HepG2 (cell line): ENCODE measurements around the gene SEMA6B. TPM values are rescaled to one million over a fixed set of nuclear protein-coding genes. Genes with fewer than 3 reads are reported as not detected.

Source experiments
- AGO2 ChIP-seq: fragments of 200-400 bp; formaldehyde crosslinking; optimal IDR thresholded peaks from 2 replicates; pipeline ENCODE3; 2017; ENCODE audit warnings: mild to moderate bottlenecking, low read depth, low read length, moderate library complexity
- BRD4 ChIP-seq: sonication (generic); formaldehyde crosslinking; IDR thresholded peaks from 2 replicates; pipeline ENCODE4 v1.4.0; 2020; ENCODE audit warnings: missing genetic modification reagents
- CEBPB ChIP-seq: IDR thresholded peaks from 2 replicates; pipeline ENCODE4 v1.6.1; 2011; ENCODE audit warnings: low read depth, low read length, improper control_type of control experiment, borderline replicate concordance
- GATAD2A ChIP-seq: IDR thresholded peaks from 2 replicates; pipeline ENCODE4 v1.6.1; 2016
- GTF3A ChIP-seq: sonication (generic); formaldehyde crosslinking; conservative IDR thresholded peaks from 2 replicates; pipeline ENCODE4 v1.4.0; 2020; ENCODE audit warnings: mild to moderate bottlenecking, missing genetic modification reagents
- MXD4 ChIP-seq: IDR thresholded peaks from 2 replicates; pipeline ENCODE4 v1.6.1; 2016; ENCODE audit warnings: mild to moderate bottlenecking, missing biosample characterization, missing genetic modification reagents
- POLR2AphosphoS5 ChIP-seq: IDR thresholded peaks from 2 replicates; pipeline ENCODE4 v1.6.1; 2012; ENCODE audit warnings: low read depth, low read length
- RAD21 ChIP-seq: fragments of 450-650 bp; formaldehyde crosslinking; IDR thresholded peaks from 2 replicates; pipeline ENCODE4 v1.5.0; 2020; ENCODE audit warnings: mild to moderate bottlenecking
- RBM22 ChIP-seq: fragments of 200-400 bp; formaldehyde crosslinking; optimal IDR thresholded peaks from 2 replicates; pipeline ENCODE3; 2017; ENCODE audit warnings: mild to moderate bottlenecking, low read length, moderate library complexity
- RXRA ChIP-seq: sonication (generic); formaldehyde crosslinking; IDR thresholded peaks from 2 replicates; pipeline ENCODE4 v1.5.1; 2020; ENCODE audit warnings: missing genetic modification reagents
- SRY ChIP-seq: sonication (generic); formaldehyde crosslinking; IDR thresholded peaks from 2 replicates; pipeline ENCODE4 v1.8.0; 2022; ENCODE audit warnings: mild to moderate bottlenecking, missing genetic modification reagents
- THAP9 ChIP-seq: sonication (generic); formaldehyde crosslinking; IDR thresholded peaks from 2 replicates; pipeline ENCODE4; 2020; ENCODE audit warnings: missing genetic modification reagents, mild to moderate bottlenecking, borderline replicate concordance
- ZBED4 ChIP-seq: sonication (generic); formaldehyde crosslinking; IDR thresholded peaks from 2 replicates; pipeline ENCODE4 v1.4.0; 2020; ENCODE audit warnings: missing genetic modification reagents, borderline replicate concordance
- ZFP36L1 ChIP-seq: sonication (generic); formaldehyde crosslinking; IDR thresholded peaks from 2 replicates; pipeline ENCODE4 v1.8.0; 2022; ENCODE audit warnings: mild to moderate bottlenecking, missing genetic modification reagents, moderate library complexity
- ZNF773 ChIP-seq: sonication (generic); formaldehyde crosslinking; IDR thresholded peaks from 2 replicates; pipeline ENCODE4 v1.4.0; 2020; ENCODE audit warnings: missing genetic modification reagents, borderline replicate concordance
- ZNF839 ChIP-seq: sonication (generic); formaldehyde crosslinking; IDR thresholded peaks from 2 replicates; pipeline ENCODE4 v1.4.0; 2020; ENCODE audit warnings: missing genetic modification reagents, mild to moderate bottlenecking, borderline replicate concordance
- polyA plus RNA-seq, 8 experiments: library from polyadenylated mRNA; depleted of rRNA in 3 of 8; stranded (reverse) in 7 of 8; unstranded in 1 of 8; fragments of >200 nt; fragmentation: Illumina TruSeq in 4 of 8; extraction: Trizol in 4 of 8; gene quantifications; 2 replicates each; pipeline versions ENCODE4 v1.2.1 to v1.2.3, GENCODE V29; 2011 to 2016; ENCODE audit warnings: low read depth in 4 of 8, missing spikeins in 1 of 8, mixed read lengths in 1 of 8; ENCODE audit not compliant: insufficient read depth in 1 of 8
- total RNA-seq, 5 experiments: library from RNA; depleted of rRNA; stranded (reverse); fragments of >200 nt; fragmentation: Illumina TruSeq; extraction: Trizol; gene quantifications; 2 replicates each; pipeline ENCODE4 v1.2.3, GENCODE V29; 2016; ENCODE audit warnings: low read depth in 1 of 5
- TF ChIP-seq, protein P1 (sequence below): sonication (generic); formaldehyde crosslinking; IDR thresholded peaks from 2 replicates; pipeline ENCODE4 v1.4.0; 2020; ENCODE audit warnings: missing genetic modification reagents
- TF ChIP-seq, protein P2 (sequence below): IDR thresholded peaks from 2 replicates; pipeline ENCODE4 v1.6.1; 2016; ENCODE audit warnings: missing compliant biosample characterization, missing genetic modification reagents, borderline replicate concordance

SEMA6B gene
- total and polyA plus RNA-seq, 2 of the 13 experiments (the other 11 are each of a cell fraction or from before 2014, with no cell fraction given), result 45.5 to 67.1 TPM

GRCh38 chr19:4518345-4519171 lies 40.9 kb downstream of the SEMA6B start, which contains the start of gene PLIN4 (continued):
- TF ChIP-seq, protein P1, sequence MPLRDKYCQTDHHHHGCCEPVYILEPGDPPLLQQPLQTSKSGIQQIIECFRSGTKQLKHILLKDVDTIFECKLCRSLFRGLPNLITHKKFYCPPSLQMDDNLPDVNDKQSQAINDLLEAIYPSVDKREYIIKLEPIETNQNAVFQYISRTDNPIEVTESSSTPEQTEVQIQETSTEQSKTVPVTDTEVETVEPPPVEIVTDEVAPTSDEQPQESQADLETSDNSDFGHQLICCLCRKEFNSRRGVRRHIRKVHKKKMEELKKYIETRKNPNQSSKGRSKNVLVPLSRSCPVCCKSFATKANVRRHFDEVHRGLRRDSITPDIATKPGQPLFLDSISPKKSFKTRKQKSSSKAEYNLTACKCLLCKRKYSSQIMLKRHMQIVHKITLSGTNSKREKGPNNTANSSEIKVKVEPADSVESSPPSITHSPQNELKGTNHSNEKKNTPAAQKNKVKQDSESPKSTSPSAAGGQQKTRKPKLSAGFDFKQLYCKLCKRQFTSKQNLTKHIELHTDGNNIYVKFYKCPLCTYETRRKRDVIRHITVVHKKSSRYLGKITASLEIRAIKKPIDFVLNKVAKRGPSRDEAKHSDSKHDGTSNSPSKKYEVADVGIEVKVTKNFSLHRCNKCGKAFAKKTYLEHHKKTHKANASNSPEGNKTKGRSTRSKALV, result 0 out of 2 replicates have a peak, but pooled peaks have one; percentile 48
- TF ChIP-seq POLR2AphosphoS5 (peak; percentile 41; the same call in 1 of the 2 replicates), ZNF839 (CRISPR knock-in tag) (0 out of 2 replicates have a peak, but pooled peaks have one; percentile 33), AGO2 (peak; percentile 19), CEBPB (peak; percentile 14; the same call in 1 of the 2 replicates), ZFP36L1 (CRISPR knock-in tag) (0 out of 2 replicates have a peak, but pooled peaks have one; percentile 61), GTF3A (no peak), RXRA (CRISPR knock-in tag) (peak; percentile 56; the same call in 1 of the 2 replicates), ZNF773 (peak; percentile 33; the same call in 1 of the 2 replicates), THAP9 (CRISPR knock-in tag) (peak; percentile 37; the same call in 1 of the 2 replicates), GATAD2A (CRISPR knock-in tag) (0 out of 2 replicates have a peak, but pooled peaks have one; percentile 10), SRY (0 out of 2 replicates have a peak, but pooled peaks have one; percentile 11), BRD4 (CRISPR knock-in tag) (peak; percentile 27; the same call in 1 of the 2 replicates), RBM22 (no peak), ZBED4 (peak; percentile 88; the same call in 1 of the 2 replicates), MXD4 (CRISPR knock-in tag) (peak; percentile 48; the same call in 1 of the 2 replicates), RAD21 (CRISPR knock-in tag) (0 out of 2 replicates have a peak, but pooled peaks have one; percentile 23)
- TF ChIP-seq, protein P2, sequence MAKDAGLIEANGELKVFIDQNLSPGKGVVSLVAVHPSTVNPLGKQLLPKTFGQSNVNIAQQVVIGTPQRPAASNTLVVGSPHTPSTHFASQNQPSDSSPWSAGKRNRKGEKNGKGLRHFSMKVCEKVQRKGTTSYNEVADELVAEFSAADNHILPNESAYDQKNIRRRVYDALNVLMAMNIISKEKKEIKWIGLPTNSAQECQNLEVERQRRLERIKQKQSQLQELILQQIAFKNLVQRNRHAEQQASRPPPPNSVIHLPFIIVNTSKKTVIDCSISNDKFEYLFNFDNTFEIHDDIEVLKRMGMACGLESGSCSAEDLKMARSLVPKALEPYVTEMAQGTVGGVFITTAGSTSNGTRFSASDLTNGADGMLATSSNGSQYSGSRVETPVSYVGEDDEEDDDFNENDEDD (CRISPR knock-in tag), result peak; percentile 38; the same call in 1 of the 2 replicates
